ENCODE results near the gene NUP54. TPM values are rescaled to one million over a fixed set of nuclear protein-coding genes. Genes with fewer than 3 reads are reported as not detected.

NUP54 gene
- total and polyA plus RNA-seq, 9 of the 15 experiments (the other 6 are each of a cell fraction or from before 2014, with no cell fraction given), result 29.6 to 115 (median 67.7) TPM

DNA sequence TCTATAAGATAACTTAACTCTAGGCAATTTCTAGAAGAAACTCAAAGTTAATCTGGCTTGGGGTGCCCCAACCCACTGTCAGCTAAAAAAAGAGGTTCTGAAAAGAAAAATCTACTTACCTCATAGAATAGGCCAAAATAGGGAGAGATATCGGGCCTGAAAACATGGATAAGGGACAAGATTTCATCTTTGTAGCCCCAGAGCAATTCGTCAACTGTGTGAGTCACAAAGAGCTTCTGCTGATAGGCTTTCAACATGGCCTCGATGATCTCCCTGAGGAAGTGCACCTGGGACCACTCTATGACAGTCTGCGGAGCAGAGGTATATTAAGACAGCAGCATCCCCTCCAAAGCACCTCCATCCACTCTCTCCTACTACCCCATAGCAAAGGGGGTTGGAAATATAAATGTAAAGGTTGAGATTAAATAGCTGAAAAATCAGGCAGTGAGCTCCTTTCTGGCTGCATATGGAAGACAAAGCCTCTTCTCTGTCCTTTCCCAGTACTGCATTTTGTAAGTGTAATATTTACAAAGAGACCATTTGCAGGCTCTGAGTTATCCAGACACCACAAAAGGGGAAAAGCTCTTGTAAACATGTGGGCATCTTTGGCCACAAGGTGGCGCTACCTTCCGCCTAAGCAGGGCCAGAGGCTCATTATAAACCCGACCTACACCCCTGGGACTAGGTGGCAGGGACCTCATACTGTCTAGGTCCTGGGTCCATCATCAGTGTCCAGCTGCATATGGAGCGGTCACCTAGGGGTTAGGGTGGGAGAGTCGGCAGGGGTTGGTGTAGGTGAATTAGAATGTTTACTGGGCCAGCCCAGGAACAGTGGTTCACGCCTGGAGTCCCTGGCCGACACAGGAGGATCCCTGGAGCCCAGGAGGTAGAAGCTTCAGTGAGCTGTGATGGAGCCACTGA, 31.5 kb upstream of the NUP54 start (continued):
- TF ChIP-seq, protein P1, sequence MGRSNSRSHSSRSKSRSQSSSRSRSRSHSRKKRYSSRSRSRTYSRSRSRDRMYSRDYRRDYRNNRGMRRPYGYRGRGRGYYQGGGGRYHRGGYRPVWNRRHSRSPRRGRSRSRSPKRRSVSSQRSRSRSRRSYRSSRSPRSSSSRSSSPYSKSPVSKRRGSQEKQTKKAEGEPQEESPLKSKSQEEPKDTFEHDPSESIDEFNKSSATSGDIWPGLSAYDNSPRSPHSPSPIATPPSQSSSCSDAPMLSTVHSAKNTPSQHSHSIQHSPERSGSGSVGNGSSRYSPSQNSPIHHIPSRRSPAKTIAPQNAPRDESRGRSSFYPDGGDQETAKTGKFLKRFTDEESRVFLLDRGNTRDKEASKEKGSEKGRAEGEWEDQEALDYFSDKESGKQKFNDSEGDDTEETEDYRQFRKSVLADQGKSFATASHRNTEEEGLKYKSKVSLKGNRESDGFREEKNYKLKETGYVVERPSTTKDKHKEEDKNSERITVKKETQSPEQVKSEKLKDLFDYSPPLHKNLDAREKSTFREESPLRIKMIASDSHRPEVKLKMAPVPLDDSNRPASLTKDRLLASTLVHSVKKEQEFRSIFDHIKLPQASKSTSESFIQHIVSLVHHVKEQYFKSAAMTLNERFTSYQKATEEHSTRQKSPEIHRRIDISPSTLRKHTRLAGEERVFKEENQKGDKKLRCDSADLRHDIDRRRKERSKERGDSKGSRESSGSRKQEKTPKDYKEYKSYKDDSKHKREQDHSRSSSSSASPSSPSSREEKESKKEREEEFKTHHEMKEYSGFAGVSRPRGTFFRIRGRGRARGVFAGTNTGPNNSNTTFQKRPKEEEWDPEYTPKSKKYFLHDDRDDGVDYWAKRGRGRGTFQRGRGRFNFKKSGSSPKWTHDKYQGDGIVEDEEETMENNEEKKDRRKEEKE (IDR thresholded peaks at IDR 0.05; ENCODE audit: borderline replicate concordance in 1 of 2, control insufficient read depth in 1 of 2, low read depth in 2 of 2, low read length in 1 of 2), result no peak
- TF ChIP-seq SMARCA4 (IDR thresholded peaks at IDR 0.05) (no peak), HIVEP1 (CRISPR knock-in tag; IDR thresholded peaks at IDR 0.05) (no peak), ILF3 (IDR thresholded peaks at IDR 0.05; ENCODE audit: borderline replicate concordance) (no peak), KLF6 (CRISPR knock-in tag; IDR thresholded peaks at IDR 0.05; ENCODE audit: borderline replicate concordance) (no peak), MEF2A (IDR thresholded peaks at IDR 0.05; ENCODE audit: control insufficient read depth, low read depth, low read length) (no peak), SPI1 (IDR thresholded peaks at IDR 0.05; ENCODE audit: borderline replicate concordance, low read depth, low read length) (peak; percentile 33; the same call in 1 of the 2 replicates), MECOM (CRISPR knock-in tag; IDR thresholded peaks at IDR 0.05) (no peak), DMBX1 (CRISPR knock-in tag; IDR thresholded peaks at IDR 0.05; ENCODE audit: borderline replicate concordance) (no peak), KAT2B (IDR thresholded peaks at IDR 0.05; ENCODE audit: low read depth, low read length) (no peak), ATF1 (CRISPR knock-in tag; IDR thresholded peaks at IDR 0.05) (no peak), ATF1 (tag; IDR thresholded peaks at IDR 0.05) (no peak), ZNF282 (CRISPR knock-in tag; IDR thresholded peaks at IDR 0.05) (no peak), EZH2 (IDR thresholded peaks at IDR 0.05; ENCODE audit: borderline replicate concordance, low read depth, low read length) (no peak), PML (IDR thresholded peaks at IDR 0.05; ENCODE audit: low read length) (no peak), ZNF239 (CRISPR knock-in tag; IDR thresholded peaks at IDR 0.05) (no peak)
- TF ChIP-seq, protein P2, sequence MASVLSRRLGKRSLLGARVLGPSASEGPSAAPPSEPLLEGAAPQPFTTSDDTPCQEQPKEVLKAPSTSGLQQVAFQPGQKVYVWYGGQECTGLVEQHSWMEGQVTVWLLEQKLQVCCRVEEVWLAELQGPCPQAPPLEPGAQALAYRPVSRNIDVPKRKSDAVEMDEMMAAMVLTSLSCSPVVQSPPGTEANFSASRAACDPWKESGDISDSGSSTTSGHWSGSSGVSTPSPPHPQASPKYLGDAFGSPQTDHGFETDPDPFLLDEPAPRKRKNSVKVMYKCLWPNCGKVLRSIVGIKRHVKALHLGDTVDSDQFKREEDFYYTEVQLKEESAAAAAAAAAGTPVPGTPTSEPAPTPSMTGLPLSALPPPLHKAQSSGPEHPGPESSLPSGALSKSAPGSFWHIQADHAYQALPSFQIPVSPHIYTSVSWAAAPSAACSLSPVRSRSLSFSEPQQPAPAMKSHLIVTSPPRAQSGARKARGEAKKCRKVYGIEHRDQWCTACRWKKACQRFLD (CRISPR knock-in tag; IDR thresholded peaks at IDR 0.05), result no peak
- TF ChIP-seq, protein P3, sequence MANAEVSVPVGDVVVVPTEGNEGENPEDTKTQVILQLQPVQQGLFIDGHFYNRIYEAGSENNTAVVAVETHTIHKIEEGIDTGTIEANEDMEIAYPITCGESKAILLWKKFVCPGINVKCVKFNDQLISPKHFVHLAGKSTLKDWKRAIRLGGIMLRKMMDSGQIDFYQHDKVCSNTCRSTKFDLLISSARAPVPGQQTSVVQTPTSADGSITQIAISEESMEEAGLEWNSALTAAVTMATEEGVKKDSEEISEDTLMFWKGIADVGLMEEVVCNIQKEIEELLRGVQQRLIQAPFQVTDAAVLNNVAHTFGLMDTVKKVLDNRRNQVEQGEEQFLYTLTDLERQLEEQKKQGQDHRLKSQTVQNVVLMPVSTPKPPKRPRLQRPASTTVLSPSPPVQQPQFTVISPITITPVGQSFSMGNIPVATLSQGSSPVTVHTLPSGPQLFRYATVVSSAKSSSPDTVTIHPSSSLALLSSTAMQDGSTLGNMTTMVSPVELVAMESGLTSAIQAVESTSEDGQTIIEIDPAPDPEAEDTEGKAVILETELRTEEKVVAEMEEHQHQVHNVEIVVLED (CRISPR knock-in tag; IDR thresholded peaks at IDR 0.05), result no peak
- TF ChIP-seq, protein P4, sequence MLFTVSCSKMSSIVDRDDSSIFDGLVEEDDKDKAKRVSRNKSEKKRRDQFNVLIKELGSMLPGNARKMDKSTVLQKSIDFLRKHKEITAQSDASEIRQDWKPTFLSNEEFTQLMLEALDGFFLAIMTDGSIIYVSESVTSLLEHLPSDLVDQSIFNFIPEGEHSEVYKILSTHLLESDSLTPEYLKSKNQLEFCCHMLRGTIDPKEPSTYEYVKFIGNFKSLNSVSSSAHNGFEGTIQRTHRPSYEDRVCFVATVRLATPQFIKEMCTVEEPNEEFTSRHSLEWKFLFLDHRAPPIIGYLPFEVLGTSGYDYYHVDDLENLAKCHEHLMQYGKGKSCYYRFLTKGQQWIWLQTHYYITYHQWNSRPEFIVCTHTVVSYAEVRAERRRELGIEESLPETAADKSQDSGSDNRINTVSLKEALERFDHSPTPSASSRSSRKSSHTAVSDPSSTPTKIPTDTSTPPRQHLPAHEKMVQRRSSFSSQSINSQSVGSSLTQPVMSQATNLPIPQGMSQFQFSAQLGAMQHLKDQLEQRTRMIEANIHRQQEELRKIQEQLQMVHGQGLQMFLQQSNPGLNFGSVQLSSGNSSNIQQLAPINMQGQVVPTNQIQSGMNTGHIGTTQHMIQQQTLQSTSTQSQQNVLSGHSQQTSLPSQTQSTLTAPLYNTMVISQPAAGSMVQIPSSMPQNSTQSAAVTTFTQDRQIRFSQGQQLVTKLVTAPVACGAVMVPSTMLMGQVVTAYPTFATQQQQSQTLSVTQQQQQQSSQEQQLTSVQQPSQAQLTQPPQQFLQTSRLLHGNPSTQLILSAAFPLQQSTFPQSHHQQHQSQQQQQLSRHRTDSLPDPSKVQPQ (CRISPR knock-in tag; IDR thresholded peaks at IDR 0.05; ENCODE audit: borderline replicate concordance), result no peak

All from K562 (cell line).